Measurements from ENCODE around the gene DNAJB9. TPM values are rescaled to one million over a fixed set of nuclear protein-coding genes. Genes with fewer than 3 reads are reported as not detected.

The DNAJB9 gene
- total RNA-seq, 2 experiments from 2014 or later = 66.5 to 72.1 TPM

- Mint-ChIP-seq H3K27me3 (no peaks in the 10 kb centered on the region), H3K4me3 (peak within 1 kb of the TSS; percentile 91), H3K27ac (peak within 1 kb of the TSS; percentile 96), H3K9me3 (no peaks in the 10 kb centered on the region), H3K36me3 (ENCODE audit: low read depth) (peaks cover 29% of the 10 kb centered on the region), H3K4me1 (ENCODE audit: low read depth) (peaks cover 49% of the 10 kb centered on the region)
- DNase-seq (peak; percentile 99 to 100 (median 100)), ATAC-seq (ENCODE audit: poor library complexity) (peak; percentile 88)
- peak within 1 kb of the TSS; percentile 92 to 99 for H3K27ac ChIP-seq (ENCODE audit: low read depth in 1 of 2, low read length in 2 of 2)
- peak within 1 kb of the TSS; percentile 88 for H3K4me3 ChIP-seq (ENCODE audit: low read length)
- no peak for TF ChIP-seq CTCF (IDR thresholded peaks at IDR 0.05)
- intact Hi-C loops (cut with DNase I, micrococcal nuclease) = loop anchor here (1.0 to 10.0 kb wide), 3 partner anchors 43 to 1351 kb away; partner anchors contain the start of genes CBLL1 (in 1 of the 2), DNAJB9 (in 1 of the 2) and THAP5 (in 1 of the 2)
- peaks cover 10% of the 10 kb centered on the region for H3K36me3 ChIP-seq (ENCODE audit: insufficient read depth, low read length)
- H3K9me3 ChIP-seq (ENCODE audit: control insufficient read depth in 1 of 2, insufficient read depth in 1 of 2, low read length in 2 of 2) = no peaks in the 10 kb centered on the region
- ChIA-PET POLR2A (interaction anchor here (0.6 to 5.0 kb wide), 14 partner anchors 9 to 1358 kb away, joined by 3 to 151 read pairs (median 5); partner anchors contain the start of genes DNAJB9, HBP1, NRCAM and THAP5), CTCF (interaction anchor here (1.1 to 3.1 kb wide), 2 partner anchors 29 to 43 kb away, joined by 3 to 10 read pairs; no protein-coding TSS in a partner anchor)
- H3K4me1 ChIP-seq (ENCODE audit: insufficient read depth, low read length) = peaks cover 21% of the 10 kb centered on the region
- no peaks in the 10 kb centered on the region for H3K27me3 ChIP-seq (ENCODE audit: control insufficient read depth in 1 of 2, insufficient read depth in 2 of 2, low read length in 2 of 2)
Measured at GRCh38 chr7:108525985-108526767, 43.5 kb upstream of the DNAJB9 start, which contains the start of gene PNPLA8. Gene PNPLA8 (minus strand): TSS chr7:108526135. CDS start chr7:108515491, 10,644 bp downstream.

GRCh38 chr7:108526768-108527017 lies 43.0 kb upstream of the DNAJB9 start:
- ChIA-PET POLR2A (interaction anchor here (0.6 to 5.0 kb wide), 8 partner anchors 9 to 1358 kb away, joined by 3 to 151 read pairs (median 6); partner anchors contain the start of genes DNAJB9, HBP1, NRCAM and THAP5), CTCF (interaction anchor here (0.6 kb wide), 1 partner anchor 12 kb away, joined by 3 read pairs; no protein-coding TSS in a partner anchor)
- peak overlapping the region; percentile 92 to 99 for H3K27ac ChIP-seq (ENCODE audit: low read depth in 1 of 2, low read length in 2 of 2)
- Mint-ChIP-seq H3K36me3 (ENCODE audit: low read depth) (peaks cover 25% of the 10 kb centered on the region), H3K27me3 (no peaks in the 10 kb centered on the region), H3K4me1 (ENCODE audit: low read depth) (peaks cover 44% of the 10 kb centered on the region), H3K4me3 (peak overlapping the region; percentile 91), H3K9me3 (no peaks in the 10 kb centered on the region), H3K27ac (peak overlapping the region; percentile 96)
- peaks cover 21% of the 10 kb centered on the region for H3K4me1 ChIP-seq (ENCODE audit: insufficient read depth, low read length)
- ATAC-seq (ENCODE audit: poor library complexity) (no peak), DNase-seq (no peak)
- no peaks in the 10 kb centered on the region for H3K27me3 ChIP-seq (ENCODE audit: control insufficient read depth in 1 of 2, insufficient read depth in 2 of 2, low read length in 2 of 2)
- no peaks in the 10 kb centered on the region for H3K9me3 ChIP-seq (ENCODE audit: control insufficient read depth in 1 of 2, insufficient read depth in 1 of 2, low read length in 2 of 2)
- H3K36me3 ChIP-seq (ENCODE audit: insufficient read depth, low read length) = peaks cover 5% of the 10 kb centered on the region
- TF ChIP-seq CTCF (IDR thresholded peaks at IDR 0.05) = no peak
- intact Hi-C loops (cut with DNase I, micrococcal nuclease) = loop anchor here (1.0 to 10.0 kb wide), 3 partner anchors 43 to 1352 kb away; partner anchors contain the start of genes DNAJB9 (in 2 of the 2), THAP5 (in 2 of the 2) and CBLL1 (in 1 of the 2)
- H3K4me3 ChIP-seq (ENCODE audit: low read length) = peak overlapping the region; percentile 88

- ChIA-PET POLR2A (interaction anchor here (1.3 kb wide), 1 partner anchor 41 kb away, joined by 6 read pairs; the partner anchor contains the start of genes DNAJB9 and THAP5), CTCF (no interaction called here)
- H3K4me1 ChIP-seq (ENCODE audit: insufficient read depth, low read length) = peaks cover 17% of the 10 kb centered on the region
- Mint-ChIP-seq H3K36me3 (ENCODE audit: low read depth) (peaks cover 16% of the 10 kb centered on the region), H3K4me1 (ENCODE audit: low read depth) (peaks cover 33% of the 10 kb centered on the region), H3K27me3 (no peaks in the 10 kb centered on the region), H3K27ac (peak overlapping the region; percentile 96), H3K9me3 (no peaks in the 10 kb centered on the region), H3K4me3 (peak overlapping the region; percentile 44)
- H3K4me3 ChIP-seq (ENCODE audit: low read length) = no peak overlapping the region
- no peak for ATAC-seq (ENCODE audit: poor library complexity)
- no peaks in the 10 kb centered on the region for H3K36me3 ChIP-seq (ENCODE audit: insufficient read depth, low read length)
- H3K9me3 ChIP-seq (ENCODE audit: control insufficient read depth in 1 of 2, insufficient read depth in 1 of 2, low read length in 2 of 2) = no peaks in the 10 kb centered on the region
- no peak overlapping the region for H3K27ac ChIP-seq (ENCODE audit: low read depth in 1 of 2, low read length in 2 of 2)
- no peaks in the 10 kb centered on the region for H3K27me3 ChIP-seq (ENCODE audit: control insufficient read depth in 1 of 2, insufficient read depth in 2 of 2, low read length in 2 of 2)
- intact Hi-C loops (cut with DNase I, micrococcal nuclease) = loop anchor here (10.0 kb wide), 2 partner anchors 783 to 1353 kb away; partner anchors contain the start of gene CBLL1 (in 1 of the 2)
- DNase-seq = no peak
- no peak for TF ChIP-seq CTCF (IDR thresholded peaks at IDR 0.05)
Measured at GRCh38 chr7:108528183-108528712, 41.4 kb upstream of the DNAJB9 start.
